ENCODE results near the gene RETNLB.

The RETNLB gene

GRCh38 chr3:108757404-108757982 lies at the start of gene RETNLB:
Gene RETNLB, minus strand, starts transcription at chr3:108757410. Its CDS starts 225 bp downstream, at chr3:108757185.
- DNase-seq (ENCODE audit: low read depth): no peak

- no peak for DNase-seq (ENCODE audit: low read depth)
Measured at GRCh38 chr3:108806316-108806715, 49.1 kb upstream of the RETNLB start.

- DNase-seq (ENCODE audit: low read depth): no peak
Measured at GRCh38 chr3:108804966-108805365, 47.8 kb upstream of the RETNLB start.

- no peak for DNase-seq (ENCODE audit: low read depth)
Measured at GRCh38 chr3:108804437-108804836, 47.2 kb upstream of the RETNLB start.

GRCh38 chr3:108791473-108791872 lies 34.3 kb upstream of the RETNLB start:
- no peak for DNase-seq (ENCODE audit: low read depth)

- DNase-seq (ENCODE audit: low read depth): no peak
Measured at GRCh38 chr3:108780235-108780634, 23.0 kb upstream of the RETNLB start.

- no peak for DNase-seq (ENCODE audit: low read depth)
Measured at GRCh38 chr3:108779496-108779895, 22.3 kb upstream of the RETNLB start.

GRCh38 chr3:108775649-108776048 lies 18.4 kb upstream of the RETNLB start:
- no peak for DNase-seq (ENCODE audit: low read depth)

- DNase-seq (ENCODE audit: low read depth): no peak
Measured at GRCh38 chr3:108767253-108767652, 10.0 kb upstream of the RETNLB start.

- DNase-seq (ENCODE audit: low read depth): no peak
Measured at GRCh38 chr3:108755686-108756085, 1.5 kb downstream of the RETNLB start.

GRCh38 chr3:108744762-108745161 lies 12.4 kb downstream of the RETNLB start:
- no peak for DNase-seq (ENCODE audit: low read depth)

GRCh38 chr3:108742929-108743328 lies 14.3 kb downstream of the RETNLB start:
- no peak for DNase-seq (ENCODE audit: low read depth)

- DNase-seq (ENCODE audit: low read depth): no peak
Measured at GRCh38 chr3:108736821-108737220, 20.4 kb downstream of the RETNLB start.

GRCh38 chr3:108728934-108729333 lies 28.3 kb downstream of the RETNLB start:
- no peak for DNase-seq (ENCODE audit: low read depth)

GRCh38 chr3:108728105-108728504 lies 29.1 kb downstream of the RETNLB start:
- no peak for DNase-seq (ENCODE audit: low read depth)

- no peak for DNase-seq (ENCODE audit: low read depth)
Measured at GRCh38 chr3:108724101-108724500, 33.1 kb downstream of the RETNLB start.

GRCh38 chr3:108722724-108723123 lies 34.5 kb downstream of the RETNLB start:
- DNase-seq (ENCODE audit: low read depth): no peak

- no peak for DNase-seq (ENCODE audit: low read depth)
Measured at GRCh38 chr3:108719178-108719806, 37.9 kb downstream of the RETNLB start.

GRCh38 chr3:108718454-108718853 lies 38.8 kb downstream of the RETNLB start:
- DNase-seq (ENCODE audit: low read depth): no peak

- DNase-seq (ENCODE audit: low read depth): no peak
Measured at GRCh38 chr3:108713816-108714215, 43.4 kb downstream of the RETNLB start.

- no peak for DNase-seq (ENCODE audit: low read depth)
Measured at GRCh38 chr3:108713009-108713516, 44.1 kb downstream of the RETNLB start.
